GM21619 (cell line): Measurements from ENCODE around the gene SMARCA4.
"Not testable (repeated sequence)": the region's sequence is repeated elsewhere in the genome, so short reads cannot be mapped to it uniquely, and the experiment has no call there.

Experiments used
- ATAC-seq: cut with Tn5 transposase; IDR thresholded peaks from one replicate; pipeline ENCODE4 v1.9.1; 2021; ENCODE audit not compliant: unreplicated experiment

Gene SMARCA4

GRCh38 chr19:10975374-10976130 is 14.7 kb downstream of the SMARCA4 start:
- ATAC-seq: no peak

- no peak for ATAC-seq
Measured at GRCh38 chr19:10976131-10976892, 15.5 kb downstream of the SMARCA4 start.

GRCh38 chr19:10977742-10978092 is 16.9 kb downstream of the SMARCA4 start:
- ATAC-seq: no peak

- ATAC-seq: no peak
Measured at GRCh38 chr19:10979951-10980381, 19.1 kb downstream of the SMARCA4 start.

GRCh38 chr19:10981252-10981895 is 20.5 kb downstream of the SMARCA4 start:
- no peak for ATAC-seq

- no peak for ATAC-seq
Measured at GRCh38 chr19:10983026-10983425, 22.2 kb downstream of the SMARCA4 start.

- no peak for ATAC-seq
Measured at GRCh38 chr19:10984166-10984735, 23.4 kb downstream of the SMARCA4 start.

- no peak for ATAC-seq
Measured at GRCh38 chr19:10985502-10985901, 24.7 kb downstream of the SMARCA4 start.

GRCh38 chr19:10986301-10987127 is 25.7 kb downstream of the SMARCA4 start:
- no peak for ATAC-seq

- no peak for ATAC-seq
Measured at GRCh38 chr19:10987571-10988297, 26.9 kb downstream of the SMARCA4 start.

GRCh38 chr19:10988380-10988779 is 27.6 kb downstream of the SMARCA4 start:
- ATAC-seq: no peak

GRCh38 chr19:10988921-10989320 is 28.1 kb downstream of the SMARCA4 start:
- no peak for ATAC-seq

- ATAC-seq: no peak
Measured at GRCh38 chr19:10991076-10991475, 30.2 kb downstream of the SMARCA4 start.

GRCh38 chr19:10991521-10992081 is 30.8 kb downstream of the SMARCA4 start:
- no peak for ATAC-seq

GRCh38 chr19:10992174-10992573 is 31.3 kb downstream of the SMARCA4 start:
- not testable (repeated sequence) for ATAC-seq

GRCh38 chr19:10995926-10996600 is 35.2 kb downstream of the SMARCA4 start:
- no peak for ATAC-seq

- no peak for ATAC-seq
Measured at GRCh38 chr19:10998045-10998533, 37.3 kb downstream of the SMARCA4 start.

- ATAC-seq: no peak
Measured at GRCh38 chr19:10998666-10999065, 37.8 kb downstream of the SMARCA4 start.

GRCh38 chr19:11005521-11005920 is 44.7 kb downstream of the SMARCA4 start:
- ATAC-seq: no peak
